Nephron progenitor cell (in vitro differentiated cells): ENCODE measurements around the gene XPO4.

Experiments used
- DNase-seq: peaks from one replicate; pipeline ENCODE4 v3.0.0; 2021
- H3K27ac Mint-ChIP-seq: 2 replicates; pipeline ENCODE4 v1.8.0; 2021; ENCODE audit warnings: mild to moderate bottlenecking, moderate library complexity, mixed read lengths
- H3K27me3 Mint-ChIP-seq: 2 replicates; pipeline ENCODE4 v1.8.0; 2021; ENCODE audit warnings: mild to moderate bottlenecking, low read depth, mixed read lengths; ENCODE audit not compliant: poor library complexity
- H3K36me3 Mint-ChIP-seq: 2 replicates; pipeline ENCODE4 v1.8.0; 2021; ENCODE audit warnings: low read depth, mixed read lengths
- H3K4me1 Mint-ChIP-seq: 2 replicates; pipeline ENCODE4 v1.8.0; 2021; ENCODE audit warnings: mixed read lengths
- H3K4me3 Mint-ChIP-seq: 2 replicates; pipeline ENCODE4 v1.8.0; 2021; ENCODE audit warnings: mild to moderate bottlenecking, moderate library complexity, mixed read lengths
- H3K9me3 Mint-ChIP-seq: 2 replicates; pipeline ENCODE4 v1.8.0; 2021; ENCODE audit warnings: mild to moderate bottlenecking, moderate library complexity, mixed read lengths
- CTCF ChIP-seq: fragments of 200-600 bp; sonication (generic); IDR thresholded peaks from 2 replicates; pipeline ENCODE4 v1.5.0; 2021; ENCODE audit warnings: antibody characterized with exemption

The XPO4 gene

GRCh38 chr13:20729633-20730585 is 172.6 kb downstream of the XPO4 start:
- Mint-ChIP-seq H3K4me3 (no peak overlapping the region), H3K27ac (no peak overlapping the region), H3K27me3 (peaks cover 1% of the 10 kb centered on the region), H3K4me1 (no peaks in the 10 kb centered on the region), H3K9me3 (no peaks in the 10 kb centered on the region), H3K36me3 (peaks cover 28% of the 10 kb centered on the region)
- no peak for DNase-seq
- no peak for TF ChIP-seq CTCF

GRCh38 chr13:20728579-20729311 is 173.8 kb downstream of the XPO4 start:
- no peak overlapping the region for H3K4me3 Mint-ChIP-seq
- no peaks in the 10 kb centered on the region for H3K4me1 Mint-ChIP-seq
- peaks cover 28% of the 10 kb centered on the region for H3K36me3 Mint-ChIP-seq
- TF ChIP-seq CTCF: no peak
- H3K27me3 Mint-ChIP-seq: no peaks in the 10 kb centered on the region
- H3K9me3 Mint-ChIP-seq: no peaks in the 10 kb centered on the region
- no peak for DNase-seq
- H3K27ac Mint-ChIP-seq: peak overlapping the region; percentile 62

GRCh38 chr13:20727856-20728255 is 174.7 kb downstream of the XPO4 start:
- TF ChIP-seq CTCF: no peak
- H3K27me3 Mint-ChIP-seq: no peaks in the 10 kb centered on the region
- DNase-seq: no peak
- no peak overlapping the region for H3K4me3 Mint-ChIP-seq
- no peaks in the 10 kb centered on the region for H3K9me3 Mint-ChIP-seq
- H3K4me1 Mint-ChIP-seq: no peaks in the 10 kb centered on the region
- no peak overlapping the region for H3K27ac Mint-ChIP-seq
- H3K36me3 Mint-ChIP-seq: peaks cover 28% of the 10 kb centered on the region
